GM12878 (cell line): Measurements from ENCODE around the gene NFKB2. TPM values are rescaled to one million over a fixed set of nuclear protein-coding genes. Genes with fewer than 3 reads are reported as not detected.

Experiments
- ATAC-seq: fragments of 200-7000 bp; cut with Tn5 transposase; 3 replicates; pipeline ENCODE4 v1.9.1; 2020; ENCODE audit warnings: mild to moderate bottlenecking, moderate library complexity
- BruUV-seq: library from RNA; stranded (reverse); fragments of 400-500 nt; replicated peaks from 2 replicates; lab custom pipeline; 2021; lab: Mats Ljungman, UMichigan
- CTCF ChIA-PET: fragments of 300-600 bp; sonication (Branson Sonifier 250); formaldehyde crosslinking; extraction: SDS; loops from one replicate; lab custom pipeline; 2021; ENCODE audit warnings: inconsistent platforms; lab: Yijun Ruan, JAX
- POLR2A ChIA-PET: fragments of 350-600 bp; formaldehyde crosslinking; extraction: SDS; loops from one replicate; lab custom pipeline; 2021; ENCODE audit warnings: inconsistent platforms; lab: Charles Lee
- RAD21 ChIA-PET: fragments of 300-600 bp; sonication (Branson Sonifier 250); formaldehyde crosslinking; loops from one replicate; lab custom pipeline; 2023; ENCODE audit warnings: antibody characterized with exemption; ENCODE audit not compliant: unreplicated experiment; lab: Charles Lee
- SMC1A ChIA-PET: fragments of 300-600 bp; sonication (Branson Sonifier 250); formaldehyde crosslinking; loops from one replicate; lab custom pipeline; 2023; ENCODE audit not compliant: unreplicated experiment, uncharacterized antibody; lab: Charles Lee
- DNase-seq: peaks from one replicate; pipeline ENCODE4 v3.0.0-alpha.2; 2011; ENCODE audit warnings: low read depth, low spot score
- FAIRE-seq: peaks from 3 replicates; lab custom pipeline; 2011; peaks lifted over from hg19 to GRCh38; lab: Jason Lieb, UNC
- H2AFZ ChIP-seq: 2 replicates; pipeline ENCODE4 v1.6.0; 2011; ENCODE audit warnings: low read depth, low read length, control low read depth; ENCODE audit not compliant: control insufficient read depth
- H3K27ac ChIP-seq: 2 replicates; pipeline ENCODE4 v1.5.1; 2011; ENCODE audit warnings: control low read depth; ENCODE audit not compliant: control insufficient read depth, insufficient read depth
- H3K27me3 ChIP-seq, 2 experiments: replicated peaks in 1 of 2; 2 replicates each; pipeline versions ENCODE4 v1.6.0 to v1.6.1; 2011; ENCODE audit warnings: low read length in 1 of 2; ENCODE audit not compliant: control insufficient read depth in 2 of 2, insufficient read depth in 2 of 2
- H3K36me3 ChIP-seq, 2 experiments: 2 replicates each; pipeline ENCODE4 v1.5.1; 2011; ENCODE audit warnings: low read length in 1 of 2; ENCODE audit not compliant: control insufficient read depth in 2 of 2, insufficient read depth in 2 of 2
- H3K4me1 ChIP-seq: 2 replicates; pipeline ENCODE4 v1.6.1; 2011; ENCODE audit warnings: mild to moderate bottlenecking, low read length, moderate library complexity, mixed read lengths; ENCODE audit not compliant: control insufficient read depth, insufficient read depth
- H3K4me2 ChIP-seq: 2 replicates; pipeline ENCODE4 v1.6.0; 2011; ENCODE audit warnings: control low read depth; ENCODE audit not compliant: control insufficient read depth, insufficient read depth
- H3K4me3 ChIP-seq: fragments of 200-600 bp; sonication (generic); 2 replicates; pipeline ENCODE4 v1.5.1; 2016
- H3K79me2 ChIP-seq: 2 replicates; pipeline ENCODE4 v1.6.0; 2011; ENCODE audit warnings: low read length; ENCODE audit not compliant: control insufficient read depth, insufficient read depth
- H3K9ac ChIP-seq: 2 replicates; pipeline ENCODE4 v1.8.0; 2011; ENCODE audit warnings: low read length, control low read depth, mixed read lengths; ENCODE audit not compliant: control insufficient read depth, insufficient read depth
- H3K9me3 ChIP-seq: replicated peaks from 3 replicates; pipeline ENCODE4 v1.5.1; 2011; ENCODE audit warnings: mild to moderate bottlenecking, low read length; ENCODE audit not compliant: control insufficient read depth, insufficient read depth
- H4K20me1 ChIP-seq: 2 replicates; pipeline ENCODE4 v1.6.0; 2011; ENCODE audit not compliant: control insufficient read depth, insufficient read depth
- KDM1A ChIP-seq: fragments of 200-600 bp; sonication (generic); IDR thresholded peaks from 2 replicates; pipeline ENCODE4 v1.6.1; 2016; ENCODE audit warnings: borderline replicate concordance
- PML ChIP-seq: IDR thresholded peaks from 2 replicates; pipeline ENCODE4 v1.6.1; 2012; ENCODE audit warnings: low read length, inconsistent platforms
- POLR2A ChIP-seq: IDR thresholded peaks from 2 replicates; pipeline ENCODE4 v1.6.1; 2011; ENCODE audit warnings: low read depth, mild to moderate bottlenecking, low read length
- POLR2AphosphoS5 ChIP-seq: IDR thresholded peaks from 2 replicates; pipeline ENCODE4 v1.6.1; 2011; ENCODE audit warnings: mild to moderate bottlenecking, low read length, inconsistent platforms
- WGBS: methylation state at CpG from one replicate; pipeline ENCODE4 v1.1.6; 2016; ENCODE audit warnings: low lambda C conversion rate; ENCODE audit not compliant: insufficient replicate concordance, insufficient coverage; ENCODE audit errors: missing lambda C conversion rate; 5-methylcytosine and 5-hydroxymethylcytosine counted together
- in situ Hi-C: fragments of 300-500 bp; cut with MboI; formaldehyde crosslinking; loops from 9 replicates; pipeline ENCODE4 v1.14.3; 2018; ENCODE audit warnings: mixed read lengths
- intact Hi-C: fragments of 100-400 bp; cut with micrococcal nuclease; formaldehyde crosslinking; loops from one replicate; pipeline ENCODE4 v1.14.2; 2022; ENCODE audit not compliant: unreplicated experiment
- polyA plus RNA-seq, 11 experiments: library from polyadenylated mRNA; depleted of rRNA in 4 of 11; unstranded in 6 of 11; stranded (reverse) in 5 of 11; fragments of >200 nt; fragmentation: Nextera tagmentation in 4 of 11; fragmentation: Illumina TruSeq in 1 of 11; extraction: Ambion mirVana in 4 of 11; extraction: Trizol in 1 of 11; gene quantifications; 1 replicate in 1 of 11; 2 replicates in 10 of 11; pipeline versions ENCODE4 v1.2.1 to v1.2.3, GENCODE V29; 2011 to 2016; ENCODE audit warnings: inconsistent platforms in 2 of 11, missing spikeins in 2 of 11, low read depth in 1 of 11
- total RNA-seq, 4 experiments: library from RNA; depleted of rRNA in 3 of 4; stranded (reverse); fragments of >200 nt in 3 of 4; fragmentation: Illumina TruSeq in 1 of 4; extraction: Trizol in 1 of 4; gene quantifications; 2 replicates each; pipeline versions ENCODE4 v1.2.1 to v1.2.3, GENCODE V29; 2013 to 2021

The NFKB2 gene
- total and polyA plus RNA-seq, 10 of the 15 experiments (the other 5 are each of a cell fraction or from before 2014, with no cell fraction given) = 0.56 to 144 (median 49.4) TPM

DNA sequence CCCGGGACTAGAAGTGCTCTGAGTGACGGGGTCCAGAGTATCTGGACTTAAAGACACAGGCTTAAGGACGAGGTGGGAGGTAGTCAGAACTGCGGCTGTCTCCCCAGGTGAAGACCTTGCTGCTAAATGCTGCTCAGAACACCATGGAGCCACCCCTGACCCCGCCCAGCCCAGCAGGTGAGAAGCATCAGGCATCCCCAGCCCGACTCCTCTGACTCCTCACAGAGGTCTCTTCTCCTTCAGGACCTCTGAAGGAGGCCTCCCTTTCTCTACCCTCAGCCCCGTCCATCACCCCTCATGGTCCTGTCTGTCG, 5.8 kb downstream of the NFKB2 start:
- Histone ChIP-seq H4K20me1 (peaks cover 4% of the 10 kb centered on the region; the same call in 1 of the 2 replicates), H3K79me2 (peaks cover 38% of the 10 kb centered on the region), H3K4me2 (no peak overlapping the region), H3K9ac (no peak overlapping the region), H2AFZ (no peak overlapping the region), H3K4me3 (no peak overlapping the region), H3K27me3 (no peaks in the 10 kb centered on the region), H3K36me3 (peaks cover 20 to 41% of the 10 kb centered on the region in 2 experiments), H3K9me3 (no peaks in the 10 kb centered on the region; the same call in 2 of the 3 replicates), H3K4me1 (peaks cover 19% of the 10 kb centered on the region), H3K27ac (no peak overlapping the region)
- in situ Hi-C loops = no loop called here
- ATAC-seq = no peak
- ChIA-PET SMC1A (interaction anchor here (1.3 kb wide), 1 partner anchor 171 kb away, joined by 3 read pairs; no protein-coding TSS in a partner anchor), POLR2A (no interaction called here), RAD21 (no interaction called here), CTCF (interaction anchor here (12.1 kb wide), 1 partner anchor 170 kb away, joined by 69 read pairs; no protein-coding TSS in a partner anchor)
- no peak for FAIRE-seq
- no TSS peak for BruUV-seq
- no peak for DNase-seq
- WGBS = 85% methylated on average over 8 of the region's 8 CpGs
- intact Hi-C loops = no loop called here
- 0 out of 2 replicates have a peak, but pooled peaks have one; percentile 5 for TF ChIP-seq POLR2AphosphoS5
- no peak for TF ChIP-seq KDM1A

DNA sequence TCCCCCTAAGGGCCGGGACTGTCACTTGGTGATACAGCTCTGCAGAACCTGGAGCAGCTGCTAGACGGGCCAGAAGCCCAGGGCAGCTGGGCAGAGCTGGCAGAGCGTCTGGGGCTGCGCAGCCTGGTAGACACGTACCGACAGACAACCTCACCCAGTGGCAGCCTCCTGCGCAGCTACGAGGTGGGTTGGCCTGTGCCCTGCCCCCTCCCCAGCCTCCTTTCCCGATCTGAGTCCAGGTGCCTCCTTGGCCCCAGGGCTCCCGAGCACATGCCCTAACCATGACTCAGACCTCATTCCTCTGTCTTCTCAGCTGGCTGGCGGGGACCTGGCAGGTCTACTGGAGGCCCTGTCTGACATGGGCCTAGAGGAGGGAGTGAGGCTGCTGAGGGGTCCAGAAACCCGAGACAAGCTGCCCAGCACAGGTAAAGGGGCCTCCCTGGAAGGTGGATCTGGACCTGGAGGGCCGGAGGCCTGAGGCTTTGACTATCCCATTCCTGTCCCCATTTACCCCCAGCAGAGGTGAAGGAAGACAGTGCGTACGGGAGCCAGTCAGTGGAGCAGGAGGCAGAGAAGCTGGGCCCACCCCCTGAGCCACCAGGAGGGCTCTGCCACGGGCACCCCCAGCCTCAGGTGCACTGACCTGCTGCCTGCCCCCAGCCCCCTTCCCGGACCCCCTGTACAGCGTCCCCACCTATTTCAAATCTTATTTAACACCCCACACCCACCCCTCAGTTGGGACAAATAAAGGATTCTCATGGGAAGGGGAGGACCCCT, 6.4 kb downstream of the NFKB2 start:
- no TSS peak for BruUV-seq
- no peaks in the 10 kb centered on the region for H3K9me3 ChIP-seq
- H4K20me1 ChIP-seq = peaks cover 4% of the 10 kb centered on the region; the same call in 1 of the 2 replicates
- DNase-seq (no peak), FAIRE-seq (no peak), ATAC-seq (no peak)
- ChIA-PET RAD21 (no interaction called here), POLR2A (interaction anchor here (0.7 kb wide), 1 partner anchor 52 kb away, joined by 3 read pairs; no protein-coding TSS in a partner anchor), SMC1A (interaction anchor here (1.3 to 2.2 kb wide), 2 partner anchors 172 to 182 kb away, joined by 3 to 4 read pairs; no protein-coding TSS in a partner anchor), CTCF (interaction anchor here (2.8 to 12.1 kb wide), 3 partner anchors 17 to 171 kb away, joined by 10 to 69 read pairs (median 11); no protein-coding TSS in a partner anchor)
- no peaks in the 10 kb centered on the region for H3K27me3 ChIP-seq
- no peak overlapping the region for H3K9ac ChIP-seq
- intact Hi-C loops (no loop called here), in situ Hi-C loops (no loop called here)
- TF ChIP-seq PML = no peak
- TF ChIP-seq POLR2A = peak; percentile 7; the same call in 1 of the 2 replicates
- no peak overlapping the region for H2AFZ ChIP-seq
- 74% methylated on average over 18 of the region's 18 CpGs for WGBS
- peaks cover 13% of the 10 kb centered on the region for H3K4me1 ChIP-seq
- peaks cover 19 to 38% of the 10 kb centered on the region in 2 experiments for H3K36me3 ChIP-seq
- H3K4me2 ChIP-seq = no peak overlapping the region
- no peak overlapping the region for H3K4me3 ChIP-seq
- no peak overlapping the region for H3K27ac ChIP-seq
- peaks cover 32% of the 10 kb centered on the region for H3K79me2 ChIP-seq
